ENCODE results near the gene SLC38A10. TPM values are rescaled to one million over a fixed set of nuclear protein-coding genes. Genes with fewer than 3 reads are reported as not detected.

The SLC38A10 gene
- polyA plus RNA-seq, 3 donors = 40.7 to 115 (median 80.2) TPM

DNA sequence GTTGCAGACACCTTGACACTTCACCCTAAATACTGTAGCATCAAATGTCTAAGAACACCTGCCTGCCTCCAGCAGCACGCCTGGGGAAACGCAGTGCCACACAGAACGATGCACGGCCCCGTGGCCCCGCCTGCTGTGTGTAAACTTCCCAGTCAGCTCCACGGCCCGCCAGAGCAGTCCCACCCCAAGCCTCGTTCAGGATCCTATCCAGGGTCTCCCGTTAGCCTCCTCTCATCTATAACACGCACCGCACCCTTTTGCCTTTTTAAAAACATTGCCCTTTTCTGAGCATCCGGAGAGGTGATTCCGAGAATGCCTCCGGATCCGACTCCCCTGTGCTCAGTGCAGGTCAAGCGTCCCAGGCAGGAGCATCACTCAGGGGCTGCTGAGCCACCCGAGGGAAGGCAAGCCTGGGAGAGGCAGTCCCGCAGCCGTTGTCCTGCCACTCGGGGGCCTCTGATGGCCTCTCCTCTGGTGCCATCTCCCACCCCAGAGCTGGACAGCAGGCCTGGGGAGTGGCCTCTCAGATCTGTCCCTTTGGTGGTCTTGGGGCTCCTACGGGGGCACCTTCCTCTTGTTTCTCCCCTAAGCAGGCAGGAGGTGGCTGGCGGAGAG is 37.9 kb upstream of the SLC38A10 start:
- H3K27ac ChIP-seq (ENCODE audit: low read depth, low read length) = no peak overlapping the region
- 58 to 73% (median 65%) methylated on average over 23 of the region's 23 CpGs for WGBS, 3 donors

DNA sequence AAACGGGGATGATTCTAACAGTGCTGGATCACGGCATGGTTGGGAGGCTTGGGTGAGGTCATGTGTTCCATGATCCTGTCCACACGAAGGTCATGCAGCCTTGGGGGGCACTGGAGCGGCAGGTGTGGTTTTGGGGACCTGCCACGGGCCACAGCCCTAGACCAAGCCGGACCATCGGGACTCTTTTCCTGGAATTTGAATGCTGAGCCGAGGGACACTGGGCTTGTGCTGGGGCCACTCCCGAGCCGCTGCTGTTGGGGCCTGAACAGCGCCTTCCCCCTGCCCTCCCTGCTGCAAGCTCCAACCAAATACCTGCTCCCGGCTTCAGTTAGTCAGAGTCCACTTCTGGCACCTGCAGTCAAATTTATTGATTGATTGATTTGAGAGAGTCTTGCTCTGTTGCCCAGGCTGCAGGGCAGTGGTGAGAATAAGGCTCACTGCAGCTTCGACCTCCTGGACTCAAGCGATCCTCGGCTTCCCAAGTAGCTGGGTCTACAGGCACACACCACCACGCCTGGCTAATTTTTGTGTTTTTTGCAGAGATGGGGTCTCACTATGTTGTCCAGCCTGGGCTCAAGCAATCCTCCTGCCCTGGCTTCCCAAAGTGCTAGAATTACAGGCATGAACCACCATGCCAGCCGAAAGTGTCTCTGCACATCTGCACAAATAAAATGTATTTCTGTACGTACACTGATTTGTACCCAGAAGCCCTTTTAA is 37.2 kb upstream of the SLC38A10 start:
- 84 to 90% (median 86%) methylated on average over 18 of the region's 18 CpGs for WGBS, 3 donors
- H3K27ac ChIP-seq (ENCODE audit: low read depth, low read length) = no peak overlapping the region

DNA sequence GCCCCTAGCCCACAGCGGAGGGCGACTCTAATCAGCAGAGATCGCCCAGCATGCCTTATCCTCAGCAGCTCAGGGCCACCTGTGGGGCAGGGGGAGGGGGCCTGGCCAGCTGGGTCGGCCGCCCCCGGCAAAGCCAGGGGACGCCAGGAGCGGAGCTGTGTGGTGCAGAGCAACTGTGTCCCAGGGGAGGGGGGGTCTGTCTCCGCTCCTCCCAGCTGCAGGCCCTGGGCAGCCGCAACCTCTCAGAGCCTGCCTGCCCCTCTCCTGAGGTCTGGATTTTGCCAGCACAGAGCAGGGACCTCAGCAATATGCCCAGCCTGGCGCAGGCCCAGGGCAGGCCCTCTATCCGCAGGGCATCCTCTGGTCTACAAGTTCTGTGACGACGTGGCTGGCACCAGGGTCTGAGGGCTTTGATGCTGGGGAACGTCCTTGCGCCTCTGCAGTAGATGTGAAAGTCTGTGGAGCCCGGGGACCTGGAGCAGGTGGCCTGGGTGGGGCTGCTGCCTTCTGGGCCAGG is 36.5 kb upstream of the SLC38A10 start:
- WGBS, 3 donors = 78 to 90% (median 88%) methylated on average over 17 of the region's 17 CpGs
- H3K27ac ChIP-seq (ENCODE audit: low read depth, low read length) = no peak overlapping the region

DNA sequence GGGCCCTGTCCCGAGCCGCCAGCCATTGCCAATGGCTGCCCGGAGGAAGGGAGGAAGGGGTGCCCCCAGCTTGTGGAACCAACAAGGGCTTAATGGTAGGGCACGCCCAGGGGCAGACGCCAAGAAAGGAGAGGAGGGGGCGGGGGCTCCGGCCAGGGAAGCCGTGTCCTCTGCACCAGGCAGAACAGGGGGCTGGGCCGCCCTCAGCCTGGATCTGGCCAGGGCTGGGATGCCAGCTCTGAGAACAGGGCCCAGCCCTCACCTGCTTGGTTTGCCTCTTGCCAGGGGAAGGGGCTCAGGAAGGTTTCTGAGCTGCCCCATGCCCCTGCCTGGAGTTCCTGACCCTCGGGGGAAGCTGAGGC is 35.8 kb upstream of the SLC38A10 start:
- 84 to 90% (median 89%) methylated on average over 8 to 10 of the region's 10 CpGs for WGBS, 3 donors
- H3K27ac ChIP-seq (ENCODE audit: low read depth, low read length) = no peak overlapping the region

GRCh38 chr17:81329927-81330883 is 35.1 kb upstream of the SLC38A10 start:
- no peak overlapping the region for H3K27ac ChIP-seq (ENCODE audit: low read depth, low read length)
- 85 to 86% (median 85%) methylated on average over 22 to 23 of the region's 23 CpGs for WGBS, 3 donors

- 36 to 70% (median 38%) methylated on average over 24 to 28 of the region's 28 CpGs for WGBS, 3 donors
- peak overlapping the region; percentile 34 for H3K27ac ChIP-seq (ENCODE audit: low read depth, low read length)
These were observed 34.1 kb upstream of the SLC38A10 start for GRCh38 chr17:81328978-81329926.

GRCh38 chr17:81328489-81328888 is 33.4 kb upstream of the SLC38A10 start:
- WGBS, 3 donors = 53 to 60% (median 53%) methylated on average over 13 to 14 of the region's 14 CpGs
- no peak overlapping the region for H3K27ac ChIP-seq (ENCODE audit: low read depth, low read length)

DNA sequence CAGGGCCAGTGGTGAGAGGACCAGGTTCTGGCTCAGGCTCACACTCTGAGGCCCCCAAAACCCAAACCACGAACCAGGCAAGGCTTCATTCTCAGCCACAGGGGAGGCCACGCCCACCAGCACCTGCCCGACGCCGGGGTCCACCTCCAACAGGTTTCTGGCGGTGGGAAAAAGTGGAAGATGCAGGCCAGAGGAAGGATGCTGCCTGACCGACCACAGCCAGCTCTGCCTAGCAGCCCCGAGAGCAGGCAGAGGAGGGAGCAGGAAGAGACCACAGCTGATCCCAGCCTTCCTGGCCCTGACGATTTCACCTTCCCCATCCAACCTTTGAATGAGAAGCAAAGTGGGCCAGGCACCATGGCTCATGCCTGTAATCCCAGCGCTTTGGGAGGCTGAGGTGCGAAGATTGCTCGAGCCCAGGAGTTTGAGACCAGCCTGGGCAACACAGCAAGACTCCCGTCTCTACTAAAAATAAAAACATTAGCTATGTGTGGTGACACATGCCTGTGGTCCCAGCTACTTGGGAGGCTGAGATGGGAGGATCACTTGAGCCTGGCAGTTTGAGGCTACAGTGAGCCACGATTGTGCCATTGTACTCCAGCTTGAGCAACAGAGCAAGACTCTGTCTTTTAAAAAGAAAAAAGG is 30.7 kb upstream of the SLC38A10 start:
- no peak overlapping the region for H3K27ac ChIP-seq (ENCODE audit: low read depth, low read length)
- WGBS, 3 donors = 62 to 80% (median 66%) methylated on average over 14 of the region's 14 CpGs

GRCh38 chr17:81324851-81325713 is 30.0 kb upstream of the SLC38A10 start:
- 83 to 87% (median 83%) methylated on average over 21 to 22 of the region's 22 CpGs for WGBS, 3 donors
- no peak overlapping the region for H3K27ac ChIP-seq (ENCODE audit: low read depth, low read length)

- H3K27ac ChIP-seq (ENCODE audit: low read depth, low read length) = no peak overlapping the region
- 81 to 91% (median 83%) methylated on average over 16 to 17 of the region's 17 CpGs for WGBS, 3 donors
These were observed 29.2 kb upstream of the SLC38A10 start for GRCh38 chr17:81324177-81324850.

- 43 to 79% (median 53%) methylated on average over 20 of the region's 20 CpGs for WGBS, 3 donors
These were observed 28.3 kb upstream of the SLC38A10 start for GRCh38 chr17:81323411-81323868.

GRCh38 chr17:81323083-81323369 is 27.9 kb upstream of the SLC38A10 start:
- no peak overlapping the region for H3K27ac ChIP-seq (ENCODE audit: low read depth, low read length)
- WGBS, 3 donors = 75 to 84% (median 78%) methylated on average over 10 of the region's 10 CpGs

More at GRCh38 chr17:81323411-81323868, 28.3 kb upstream of the SLC38A10 start:
- no peak overlapping the region for H3K27ac ChIP-seq (ENCODE audit: low read depth, low read length)

GRCh38 chr17:81322271-81323082 is 27.4 kb upstream of the SLC38A10 start:
- no peak overlapping the region for H3K27ac ChIP-seq (ENCODE audit: low read depth, low read length)
- 85 to 92% (median 88%) methylated on average over 33 to 34 of the region's 34 CpGs for WGBS, 3 donors

DNA sequence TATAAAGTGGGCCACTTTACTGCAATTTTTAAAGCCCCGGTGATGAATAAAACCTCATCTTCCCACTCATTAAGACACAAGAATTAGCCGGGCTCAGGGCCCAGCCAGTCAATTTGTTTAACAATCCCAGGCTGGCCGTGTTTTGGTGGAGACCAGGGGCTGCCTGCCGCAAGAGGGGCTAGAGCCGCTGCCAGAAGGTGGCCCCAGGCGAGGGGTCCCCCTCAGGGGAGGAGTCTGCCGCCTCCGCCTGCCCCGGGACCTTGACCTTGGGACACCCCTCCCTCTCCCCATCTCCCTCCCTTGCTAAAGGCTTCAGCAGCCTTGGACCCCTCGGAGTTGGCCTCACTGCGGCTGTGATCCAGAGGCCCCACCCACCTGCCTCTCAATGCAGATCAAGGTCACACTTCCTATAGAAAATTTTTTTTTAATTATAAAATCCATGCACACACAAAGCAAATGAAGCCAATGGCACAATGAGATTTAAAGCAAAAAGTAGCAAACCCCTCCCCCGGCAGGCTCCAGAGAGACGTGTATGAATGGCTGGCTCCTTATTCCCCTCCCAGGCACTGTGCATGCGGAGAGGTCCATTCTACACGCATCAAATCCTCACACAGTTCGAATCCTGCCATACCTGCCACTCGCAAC is 23.0 kb upstream of the SLC38A10 start:
- 58 to 76% (median 75%) methylated on average over 17 of the region's 17 CpGs for WGBS, 3 donors

DNA sequence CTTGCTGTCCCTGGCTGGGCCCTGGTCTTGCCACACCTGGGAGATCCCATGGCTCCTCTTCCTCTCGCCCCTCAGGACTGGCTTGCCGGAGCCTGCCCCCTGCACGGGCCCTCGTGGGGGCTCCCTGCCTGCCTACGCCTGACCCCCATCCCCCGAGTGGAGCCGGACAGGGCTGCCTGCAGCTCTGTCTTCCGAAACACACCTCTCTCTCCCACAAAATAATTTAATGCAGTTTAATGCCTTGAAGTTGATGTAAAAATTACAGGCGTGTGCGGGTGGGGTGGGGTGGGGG is 22.4 kb upstream of the SLC38A10 start:
- WGBS, 3 donors = 85 to 90% (median 86%) methylated on average over 9 to 10 of the region's 10 CpGs
- H3K27ac ChIP-seq (ENCODE audit: low read depth, low read length) = no peak overlapping the region

More for the DNA sequence above, 23.0 kb upstream of the SLC38A10 start:
- H3K27ac ChIP-seq (ENCODE audit: low read depth, low read length) = no peak overlapping the region
